ENCODE measurements around the gene TNRC6C. TPM values are rescaled to one million over a fixed set of nuclear protein-coding genes. Genes with fewer than 3 reads are reported as not detected.
"Not testable (repeated sequence)": the region's sequence is repeated elsewhere in the genome, so short reads cannot be mapped to it uniquely, and the experiment has no call there.

TNRC6C gene
- polyA plus RNA-seq, 1 donor (not counting 4 experiments of a cell fraction or from before 2014, with no cell fraction given), result 0.34 TPM

- no peak for TF ChIP-seq EZH2 (IDR thresholded peaks at IDR 0.05; ENCODE audit: low read length)
- TF ChIP-seq CTCF (optimal IDR thresholded peaks at IDR 0.05 in 1 of 3, IDR thresholded peaks at IDR 0.05 in 1 of 3, conservative IDR thresholded peaks at IDR 0.05 in 1 of 3; ENCODE audit: extremely low read depth in 1 of 3, insufficient read depth in 2 of 3, low read length in 3 of 3), result no peak
- peaks cover 2% of the 10 kb centered on the region for H3K27me3 ChIP-seq (ENCODE audit: control insufficient read depth, extremely low read depth, insufficient read depth, low read length)
- no peak overlapping the region for H3K27ac ChIP-seq (ENCODE audit: control insufficient read depth, insufficient read depth, low read length)
- no peaks in the 10 kb centered on the region for H3K4me1 ChIP-seq (ENCODE audit: control insufficient read depth, extremely low read depth, insufficient read depth, low read length)
- DNase-seq (ENCODE audit: low read depth, low spot score) (no peak), FAIRE-seq (no peak)
- H3K9me1 ChIP-seq (ENCODE audit: control insufficient read depth, extremely low read depth, insufficient read depth, low read length), result no peaks in the 10 kb centered on the region
- H3K4me2 ChIP-seq (ENCODE audit: control insufficient read depth, extremely low read depth, insufficient read depth, low read depth, low read length), result no peak overlapping the region
- no peak overlapping the region for H3K4me3 ChIP-seq (ENCODE audit: control insufficient read depth in 2 of 3, extremely low read depth in 1 of 3, insufficient read depth in 2 of 3, low read depth in 1 of 3, low read length in 3 of 3)
- dilution Hi-C loops (cut with MboI; ENCODE audit: extremely low pct_ligation_motif_present, low sequenced_read_pairs), result no loop called here
- H3K9me3 ChIP-seq (ENCODE audit: control insufficient read depth, low read depth, low read length), result no peaks in the 10 kb centered on the region
- peaks cover 0 to 15% of the 10 kb centered on the region in 2 experiments for H3K36me3 ChIP-seq (ENCODE audit: control insufficient read depth in 2 of 2, extremely low read depth in 1 of 2, insufficient read depth in 2 of 2, low read length in 2 of 2)
- peaks cover 3% of the 10 kb centered on the region for H4K20me1 ChIP-seq (ENCODE audit: control insufficient read depth, extremely low read depth, insufficient read depth, low read length)
- no peaks in the 10 kb centered on the region for H3K79me2 ChIP-seq (ENCODE audit: control insufficient read depth, insufficient read depth, low read length)
- H3K9ac ChIP-seq (ENCODE audit: control insufficient read depth, extremely low read depth, insufficient read depth, low read length), result no peak overlapping the region
- H2AFZ ChIP-seq (ENCODE audit: control insufficient read depth, low read length), result no peak overlapping the region
Observed at GRCh38 chr17:78113804-78114785, 155.6 kb downstream of the TNRC6C start.

- DNase-seq (ENCODE audit: low read depth, low spot score) (no peak), FAIRE-seq (no peak)
- H3K27me3 ChIP-seq (ENCODE audit: control insufficient read depth, extremely low read depth, insufficient read depth, low read length), result peaks cover 2% of the 10 kb centered on the region
- H3K36me3 ChIP-seq (ENCODE audit: control insufficient read depth in 2 of 2, extremely low read depth in 1 of 2, insufficient read depth in 2 of 2, low read length in 2 of 2), result peaks cover 0 to 15% of the 10 kb centered on the region in 2 experiments
- no peaks in the 10 kb centered on the region for H3K9me3 ChIP-seq (ENCODE audit: control insufficient read depth, low read depth, low read length)
- no peak overlapping the region for H2AFZ ChIP-seq (ENCODE audit: control insufficient read depth, low read length)
- H3K27ac ChIP-seq (ENCODE audit: control insufficient read depth, insufficient read depth, low read length), result no peak overlapping the region
- no peaks in the 10 kb centered on the region for H3K79me2 ChIP-seq (ENCODE audit: control insufficient read depth, insufficient read depth, low read length)
- H3K9ac ChIP-seq (ENCODE audit: control insufficient read depth, extremely low read depth, insufficient read depth, low read length), result no peak overlapping the region
- no peaks in the 10 kb centered on the region for H3K9me1 ChIP-seq (ENCODE audit: control insufficient read depth, extremely low read depth, insufficient read depth, low read length)
- H3K4me2 ChIP-seq (ENCODE audit: control insufficient read depth, extremely low read depth, insufficient read depth, low read depth, low read length), result no peak overlapping the region
- H3K4me1 ChIP-seq (ENCODE audit: control insufficient read depth, extremely low read depth, insufficient read depth, low read length), result no peaks in the 10 kb centered on the region
- H3K4me3 ChIP-seq (ENCODE audit: control insufficient read depth in 2 of 3, extremely low read depth in 1 of 3, insufficient read depth in 2 of 3, low read depth in 1 of 3, low read length in 3 of 3), result no peak overlapping the region
- TF ChIP-seq EZH2 (IDR thresholded peaks at IDR 0.05; ENCODE audit: low read length) (no peak), CTCF (optimal IDR thresholded peaks at IDR 0.05 in 1 of 3, IDR thresholded peaks at IDR 0.05 in 1 of 3, conservative IDR thresholded peaks at IDR 0.05 in 1 of 3; ENCODE audit: extremely low read depth in 1 of 3, insufficient read depth in 2 of 3, low read length in 3 of 3) (no peak)
- dilution Hi-C loops (cut with MboI; ENCODE audit: extremely low pct_ligation_motif_present, low sequenced_read_pairs), result no loop called here
- H4K20me1 ChIP-seq (ENCODE audit: control insufficient read depth, extremely low read depth, insufficient read depth, low read length), result peaks cover 3% of the 10 kb centered on the region
Observed at GRCh38 chr17:78114831-78115723, 156.6 kb downstream of the TNRC6C start.

GRCh38 chr17:78115803-78116202, 157.3 kb downstream of the TNRC6C start:
- H4K20me1 ChIP-seq (ENCODE audit: control insufficient read depth, extremely low read depth, insufficient read depth, low read length); H3K4me1 ChIP-seq (ENCODE audit: control insufficient read depth, extremely low read depth, insufficient read depth, low read length); H3K9ac ChIP-seq (ENCODE audit: control insufficient read depth, extremely low read depth, insufficient read depth, low read length); FAIRE-seq; H3K4me2 ChIP-seq (ENCODE audit: control insufficient read depth, extremely low read depth, insufficient read depth, low read depth, low read length); DNase-seq (ENCODE audit: low read depth, low spot score); dilution Hi-C loops (cut with MboI; ENCODE audit: extremely low pct_ligation_motif_present, low sequenced_read_pairs); H3K9me1 ChIP-seq (ENCODE audit: control insufficient read depth, extremely low read depth, insufficient read depth, low read length); H3K9me3 ChIP-seq (ENCODE audit: control insufficient read depth, low read depth, low read length); H3K79me2 ChIP-seq (ENCODE audit: control insufficient read depth, insufficient read depth, low read length); H3K27me3 ChIP-seq (ENCODE audit: control insufficient read depth, extremely low read depth, insufficient read depth, low read length); H3K27ac ChIP-seq (ENCODE audit: control insufficient read depth, insufficient read depth, low read length); H3K4me3 ChIP-seq (ENCODE audit: control insufficient read depth in 2 of 3, extremely low read depth in 1 of 3, insufficient read depth in 2 of 3, low read depth in 1 of 3, low read length in 3 of 3); H2AFZ ChIP-seq (ENCODE audit: control insufficient read depth, low read length): not testable (repeated sequence)
- peaks cover 0 to 17% of the 10 kb centered on the region in 2 experiments for H3K36me3 ChIP-seq (ENCODE audit: control insufficient read depth in 2 of 2, extremely low read depth in 1 of 2, insufficient read depth in 2 of 2, low read length in 2 of 2)

All from keratinocyte (primary cell).